ENCODE measurements around the gene AARS2. TPM values are rescaled to one million over a fixed set of nuclear protein-coding genes. Genes with fewer than 3 reads are reported as not detected.

The AARS2 gene
- total and polyA plus RNA-seq, 4 donors: 2.3 to 11.5 (median 5.7) TPM

DNA sequence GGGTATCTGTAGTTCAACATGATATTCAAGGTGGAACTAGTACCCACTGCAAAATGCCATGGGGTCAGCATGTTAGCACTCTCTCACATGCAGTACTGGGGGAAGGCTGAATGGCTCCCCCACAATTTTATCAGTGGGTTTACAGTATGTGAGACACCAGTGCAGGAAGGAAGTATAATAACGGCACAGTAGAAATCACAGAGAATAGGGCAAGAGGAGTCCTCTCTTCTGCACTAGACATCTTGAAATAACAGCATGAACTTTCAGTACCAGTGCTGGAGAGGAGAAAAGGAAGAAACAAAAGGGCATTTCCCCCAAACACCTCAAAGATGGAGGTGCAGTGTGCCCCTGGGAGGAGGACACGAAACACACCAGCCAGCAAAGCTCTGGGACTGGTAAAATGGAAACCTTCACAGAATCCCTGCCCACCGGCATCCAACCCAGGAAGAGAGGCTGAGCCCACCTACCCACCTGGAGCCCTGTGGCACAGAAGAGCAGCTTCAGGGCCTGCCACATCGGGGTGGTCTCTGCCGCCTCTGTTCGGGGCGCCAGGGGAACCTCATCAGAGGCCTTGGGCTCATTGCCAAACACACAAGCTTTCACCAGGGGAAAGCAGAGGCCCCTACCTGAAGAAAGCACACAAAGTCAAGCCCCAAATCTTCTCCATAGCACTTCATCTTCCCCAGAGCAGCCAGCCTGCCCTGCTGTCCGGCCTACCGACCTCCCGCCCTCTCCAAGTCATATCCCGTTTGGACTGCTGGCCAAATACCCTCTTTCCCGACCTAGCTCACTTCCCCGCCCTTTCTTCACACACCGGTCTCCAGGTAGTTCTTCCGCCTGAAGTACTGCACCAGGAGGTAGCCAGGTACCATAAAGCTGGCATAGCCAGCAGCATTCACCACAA lies 57.0 kb downstream of the AARS2 start:
- Histone ChIP-seq H3K36me3 (ENCODE audit: control insufficient read depth in 1 of 2, insufficient read depth in 2 of 2, low read length in 1 of 2) (peaks cover 3 to 7% of the 10 kb centered on the region in 2 donors), H3K27me3 (ENCODE audit: control insufficient read depth in 1 of 2, insufficient read depth in 2 of 2, low read length in 1 of 2) (no peaks in the 10 kb centered on the region), H3K4me3 (ENCODE audit: low read length in 2 of 2) (peak overlapping the region in 1 of 2 donors; percentile 87), H3K4me1 (ENCODE audit: control insufficient read depth in 1 of 2, insufficient read depth in 2 of 2, low read length in 2 of 2) (peaks cover 0 to 2% of the 10 kb centered on the region in 2 donors), H3K9me3 (ENCODE audit: control insufficient read depth, low read length) (no peaks in the 10 kb centered on the region), H3K27ac (ENCODE audit: low read depth in 1 of 2, low read length in 2 of 2) (no peak overlapping the region)
- ATAC-seq (ENCODE audit: low FRiP score): no peak
- intact Hi-C loops (cut with DNase I): loop anchor here in 1 of 2 donors (5.0 kb wide), 2 partner anchors 84 to 159 kb away; no protein-coding TSS in a partner anchor
- peak in 1 of 2 donors; percentile 66 for DNase-seq
- WGBS, 2 donors: 28 to 29% methylated on average over 15 of the region's 15 CpGs

DNA sequence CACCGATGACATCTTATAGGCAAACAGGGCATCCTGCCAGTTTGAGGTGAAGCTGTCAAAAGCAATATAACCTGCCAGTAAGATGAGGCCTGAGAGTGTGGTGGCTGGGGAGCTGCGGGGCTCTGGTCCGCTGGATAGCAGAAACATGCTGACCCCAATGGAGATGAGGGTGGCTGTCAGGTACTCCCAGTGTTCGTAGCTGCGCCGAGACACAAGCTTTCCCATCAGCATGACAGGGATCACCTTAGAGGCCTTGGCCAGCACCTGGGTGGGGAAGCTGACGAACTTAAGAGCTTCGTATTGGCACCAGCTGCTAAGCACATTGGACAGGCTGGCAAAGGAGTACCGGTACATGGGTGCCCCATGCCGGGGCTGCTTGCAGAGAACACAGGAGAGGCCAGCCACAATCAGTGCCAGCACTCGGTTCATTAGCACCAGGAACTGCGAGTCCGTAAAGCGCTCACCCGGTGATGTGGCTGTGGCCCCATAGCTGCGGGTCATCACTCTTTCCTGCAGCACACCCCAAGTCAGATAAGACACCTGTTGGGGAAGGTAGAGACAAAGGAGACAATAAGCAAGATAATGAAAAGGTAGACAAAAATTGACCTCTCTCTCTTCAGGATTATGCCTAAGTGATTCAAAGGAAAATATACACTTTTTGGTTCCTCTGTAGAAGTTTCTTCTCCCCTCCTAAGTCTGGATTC lies 57.9 kb downstream of the AARS2 start:
- no peak for ATAC-seq (ENCODE audit: low FRiP score)
- no peaks in the 10 kb centered on the region for H3K9me3 ChIP-seq (ENCODE audit: control insufficient read depth, low read length)
- H3K4me1 ChIP-seq (ENCODE audit: control insufficient read depth in 1 of 2, insufficient read depth in 2 of 2, low read length in 2 of 2): peaks cover 0 to 2% of the 10 kb centered on the region in 2 donors
- 60% methylated on average over 16 of the region's 16 CpGs for WGBS, 2 donors
- no peak overlapping the region for H3K27ac ChIP-seq (ENCODE audit: low read depth in 1 of 2, low read length in 2 of 2)
- H3K4me3 ChIP-seq (ENCODE audit: low read length in 2 of 2): no peak overlapping the region
- DNase-seq: peak in 1 of 2 donors; percentile 66
- intact Hi-C loops (cut with DNase I): loop anchor here in 1 of 2 donors (5.0 kb wide), 2 partner anchors 83 to 158 kb away; no protein-coding TSS in a partner anchor
- peaks cover 6 to 7% of the 10 kb centered on the region in 2 donors for H3K36me3 ChIP-seq (ENCODE audit: control insufficient read depth in 1 of 2, insufficient read depth in 2 of 2, low read length in 1 of 2)
- H3K27me3 ChIP-seq (ENCODE audit: control insufficient read depth in 1 of 2, insufficient read depth in 2 of 2, low read length in 1 of 2): no peaks in the 10 kb centered on the region

DNA sequence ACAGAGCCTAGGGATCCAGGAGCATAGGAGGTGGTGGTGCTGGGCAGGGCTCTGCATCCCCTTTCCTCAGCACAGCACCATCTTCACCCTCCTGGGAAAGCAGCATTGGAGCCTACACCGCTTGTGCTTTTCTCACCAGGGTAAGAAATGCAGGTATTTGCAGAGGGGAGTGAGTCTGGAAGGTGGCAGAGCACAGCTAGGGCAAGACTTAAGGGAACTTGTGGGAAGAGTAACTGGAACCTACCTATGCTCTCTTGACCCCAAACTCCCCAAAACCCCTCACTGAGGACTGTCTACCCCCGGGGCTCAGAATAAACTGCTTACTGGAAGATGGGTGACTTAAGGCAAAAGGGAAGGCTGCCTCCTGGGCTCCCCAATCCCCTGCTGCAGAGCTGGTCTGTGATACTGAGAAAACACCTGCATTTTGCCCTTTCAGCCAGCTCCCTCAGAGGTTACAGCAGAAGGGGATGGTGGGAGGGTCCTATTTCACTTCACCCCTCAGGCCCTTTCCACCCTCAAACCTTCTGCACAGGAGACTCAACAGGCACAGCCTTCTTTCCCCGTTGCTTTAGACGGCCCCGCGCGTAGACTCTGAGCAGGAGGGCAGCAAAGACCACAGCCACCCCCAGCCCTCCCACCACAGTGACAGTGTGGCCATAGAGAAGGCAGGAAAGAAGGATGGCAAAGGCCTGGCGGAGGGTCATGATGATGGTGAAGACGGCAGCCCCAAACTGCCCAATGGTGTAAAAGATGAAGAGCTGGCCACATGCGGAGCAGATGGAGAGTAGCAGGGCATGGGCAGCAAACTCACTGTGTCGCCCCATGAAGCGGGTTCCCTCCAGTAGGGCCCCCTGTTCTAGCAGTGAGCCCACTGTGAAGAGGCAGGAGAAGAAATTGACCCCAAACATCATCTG lies 58.7 kb downstream of the AARS2 start:
- no peak overlapping the region for H3K27ac ChIP-seq (ENCODE audit: low read depth in 1 of 2, low read length in 2 of 2)
- intact Hi-C loops (cut with DNase I): loop anchor here in 1 of 2 donors (5.0 kb wide), 2 partner anchors 82 to 157 kb away; no protein-coding TSS in a partner anchor
- no peaks in the 10 kb centered on the region for H3K9me3 ChIP-seq (ENCODE audit: control insufficient read depth, low read length)
- 62 to 70% methylated on average over 12 of the region's 12 CpGs for WGBS, 2 donors
- no peak overlapping the region for H3K4me3 ChIP-seq (ENCODE audit: low read length in 2 of 2)
- DNase-seq (peak in 1 of 2 donors; percentile 57), ATAC-seq (ENCODE audit: low FRiP score) (no peak)
- no peaks in the 10 kb centered on the region for H3K27me3 ChIP-seq (ENCODE audit: control insufficient read depth in 1 of 2, insufficient read depth in 2 of 2, low read length in 1 of 2)
- peaks cover 0 to 2% of the 10 kb centered on the region in 2 donors for H3K4me1 ChIP-seq (ENCODE audit: control insufficient read depth in 1 of 2, insufficient read depth in 2 of 2, low read length in 2 of 2)
- H3K36me3 ChIP-seq (ENCODE audit: control insufficient read depth in 1 of 2, insufficient read depth in 2 of 2, low read length in 1 of 2): peaks cover 7 to 9% of the 10 kb centered on the region in 2 donors

DNA sequence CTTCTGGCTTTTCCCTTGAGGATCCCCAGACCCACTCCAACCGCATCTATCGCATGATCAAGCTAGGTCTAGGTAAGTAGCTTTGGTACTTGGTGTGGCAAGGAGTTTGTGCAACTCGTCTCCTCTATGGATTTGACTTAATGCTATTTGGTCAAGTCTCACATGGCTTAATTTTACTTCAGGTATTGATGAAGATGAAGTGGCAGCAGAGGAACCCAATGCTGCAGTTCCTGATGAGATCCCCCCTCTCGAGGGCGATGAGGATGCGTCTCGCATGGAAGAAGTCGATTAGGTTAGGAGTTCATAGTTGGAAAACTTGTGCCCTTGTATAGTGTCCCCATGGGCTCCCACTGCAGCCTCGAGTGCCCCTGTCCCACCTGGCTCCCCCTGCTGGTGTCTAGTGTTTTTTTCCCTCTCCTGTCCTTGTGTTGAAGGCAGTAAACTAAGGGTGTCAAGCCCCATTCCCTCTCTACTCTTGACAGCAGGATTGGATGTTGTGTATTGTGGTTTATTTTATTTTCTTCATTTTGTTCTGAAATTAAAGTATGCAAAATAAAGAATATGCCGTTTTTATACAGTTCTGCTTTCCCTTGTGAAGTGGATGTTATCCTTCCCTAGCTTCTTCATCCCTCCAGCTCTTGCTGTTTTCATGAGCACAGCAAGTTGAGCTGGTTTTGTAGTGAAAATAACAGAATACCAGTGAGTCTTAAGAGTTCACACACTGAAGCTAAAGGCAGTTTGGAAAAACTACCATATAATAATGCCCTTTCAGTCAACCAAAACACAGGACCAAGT lies 59.6 kb downstream of the AARS2 start:
- H3K27me3 ChIP-seq (ENCODE audit: control insufficient read depth in 1 of 2, insufficient read depth in 2 of 2, low read length in 1 of 2): no peaks in the 10 kb centered on the region
- no peak for ATAC-seq (ENCODE audit: low FRiP score)
- peaks cover 0 to 2% of the 10 kb centered on the region in 2 donors for H3K4me1 ChIP-seq (ENCODE audit: control insufficient read depth in 1 of 2, insufficient read depth in 2 of 2, low read length in 2 of 2)
- H3K27ac ChIP-seq (ENCODE audit: low read depth in 1 of 2, low read length in 2 of 2): no peak overlapping the region
- peaks cover 7 to 9% of the 10 kb centered on the region in 2 donors for H3K36me3 ChIP-seq (ENCODE audit: control insufficient read depth in 1 of 2, insufficient read depth in 2 of 2, low read length in 1 of 2)
- no peaks in the 10 kb centered on the region for H3K9me3 ChIP-seq (ENCODE audit: control insufficient read depth, low read length)
- intact Hi-C loops (cut with DNase I): no loop called here
- peak in 1 of 2 donors; percentile 48 for DNase-seq
- WGBS, 2 donors: 65 to 68% methylated on average over 10 of the region's 10 CpGs
- no peak overlapping the region for H3K4me3 ChIP-seq (ENCODE audit: low read length in 2 of 2)

DNA sequence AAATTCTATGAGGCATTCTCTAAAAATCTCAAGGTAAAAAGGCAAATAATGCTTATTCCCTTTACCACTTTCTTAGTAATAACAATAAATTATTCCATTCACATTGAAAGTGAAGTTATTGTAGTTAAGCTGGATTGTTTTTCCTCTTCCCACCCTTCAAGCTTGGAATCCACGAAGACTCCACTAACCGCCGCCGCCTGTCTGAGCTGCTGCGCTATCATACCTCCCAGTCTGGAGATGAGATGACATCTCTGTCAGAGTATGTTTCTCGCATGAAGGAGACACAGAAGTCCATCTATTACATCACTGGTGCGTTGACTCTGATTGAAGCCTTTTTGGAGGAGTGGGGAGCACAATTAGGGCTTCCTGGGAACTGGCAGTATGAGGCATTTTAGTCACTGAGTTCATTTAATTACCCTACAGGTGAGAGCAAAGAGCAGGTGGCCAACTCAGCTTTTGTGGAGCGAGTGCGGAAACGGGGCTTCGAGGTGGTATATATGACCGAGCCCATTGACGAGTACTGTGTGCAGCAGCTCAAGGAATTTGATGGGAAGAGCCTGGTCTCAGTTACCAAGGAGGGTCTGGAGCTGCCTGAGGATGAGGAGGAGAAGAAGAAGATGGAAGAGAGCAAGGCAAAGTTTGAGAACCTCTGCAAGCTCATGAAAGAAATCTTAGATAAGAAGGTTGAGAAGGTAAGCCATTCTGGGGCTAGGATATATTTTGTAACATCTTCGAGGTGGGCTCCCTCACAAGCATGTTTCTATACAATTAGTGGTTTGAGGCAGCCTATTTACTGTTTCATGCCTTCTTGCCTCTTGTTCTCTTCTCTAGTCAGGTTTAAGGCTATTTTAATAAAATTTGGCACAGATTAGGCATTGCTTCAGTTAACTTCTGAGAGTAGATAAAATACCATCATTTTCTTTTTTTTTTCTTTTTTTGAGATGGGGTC lies 61.3 kb downstream of the AARS2 start:
- Histone ChIP-seq H3K9me3 (ENCODE audit: control insufficient read depth, low read length) (no peaks in the 10 kb centered on the region), H3K27me3 (ENCODE audit: control insufficient read depth in 1 of 2, insufficient read depth in 2 of 2, low read length in 1 of 2) (no peaks in the 10 kb centered on the region), H3K4me3 (ENCODE audit: low read length in 2 of 2) (no peak overlapping the region), H3K36me3 (ENCODE audit: control insufficient read depth in 1 of 2, insufficient read depth in 2 of 2, low read length in 1 of 2) (peaks cover 7 to 9% of the 10 kb centered on the region in 2 donors), H3K27ac (ENCODE audit: low read depth in 1 of 2, low read length in 2 of 2) (no peak overlapping the region), H3K4me1 (ENCODE audit: control insufficient read depth in 1 of 2, insufficient read depth in 2 of 2, low read length in 2 of 2) (peaks cover 0 to 2% of the 10 kb centered on the region in 2 donors)
- intact Hi-C loops (cut with DNase I): no loop called here
- 88 to 90% methylated on average over 14 of the region's 14 CpGs for WGBS, 2 donors
- DNase-seq (peak in 1 of 2 donors; percentile 51), ATAC-seq (ENCODE audit: low FRiP score) (no peak)

DNA sequence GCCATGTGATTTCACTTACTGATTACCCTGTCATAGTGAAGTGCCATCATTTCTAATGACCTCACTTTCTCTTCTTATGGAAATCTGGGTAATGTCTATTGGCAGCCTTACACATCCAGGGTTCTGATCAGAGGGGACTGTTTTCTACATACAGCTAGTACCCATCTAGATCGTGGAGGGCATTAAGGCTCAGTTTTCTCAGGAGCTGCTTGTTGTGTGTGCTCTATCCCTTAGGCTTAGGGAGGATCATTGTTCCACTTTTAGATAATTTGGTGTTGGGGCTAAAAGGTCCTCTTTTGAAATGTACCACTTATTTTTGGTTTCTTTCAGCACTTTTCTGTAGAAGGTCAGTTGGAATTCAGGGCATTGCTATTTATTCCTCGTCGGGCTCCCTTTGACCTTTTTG lies 62.4 kb downstream of the AARS2 start:
- Histone ChIP-seq H3K36me3 (ENCODE audit: control insufficient read depth in 1 of 2, insufficient read depth in 2 of 2, low read length in 1 of 2) (peaks cover 7 to 9% of the 10 kb centered on the region in 2 donors), H3K9me3 (ENCODE audit: control insufficient read depth, low read length) (no peaks in the 10 kb centered on the region), H3K27ac (ENCODE audit: low read depth in 1 of 2, low read length in 2 of 2) (no peak overlapping the region), H3K27me3 (ENCODE audit: control insufficient read depth in 1 of 2, insufficient read depth in 2 of 2, low read length in 1 of 2) (no peaks in the 10 kb centered on the region), H3K4me3 (ENCODE audit: low read length in 2 of 2) (no peak overlapping the region), H3K4me1 (ENCODE audit: control insufficient read depth in 1 of 2, insufficient read depth in 2 of 2, low read length in 2 of 2) (no peaks in the 10 kb centered on the region)
- WGBS, 2 donors: 68 to 69% methylated on average over 3 of the region's 3 CpGs
- ATAC-seq (ENCODE audit: low FRiP score) (no peak), DNase-seq (no peak)
- intact Hi-C loops (cut with DNase I): no loop called here

DNA sequence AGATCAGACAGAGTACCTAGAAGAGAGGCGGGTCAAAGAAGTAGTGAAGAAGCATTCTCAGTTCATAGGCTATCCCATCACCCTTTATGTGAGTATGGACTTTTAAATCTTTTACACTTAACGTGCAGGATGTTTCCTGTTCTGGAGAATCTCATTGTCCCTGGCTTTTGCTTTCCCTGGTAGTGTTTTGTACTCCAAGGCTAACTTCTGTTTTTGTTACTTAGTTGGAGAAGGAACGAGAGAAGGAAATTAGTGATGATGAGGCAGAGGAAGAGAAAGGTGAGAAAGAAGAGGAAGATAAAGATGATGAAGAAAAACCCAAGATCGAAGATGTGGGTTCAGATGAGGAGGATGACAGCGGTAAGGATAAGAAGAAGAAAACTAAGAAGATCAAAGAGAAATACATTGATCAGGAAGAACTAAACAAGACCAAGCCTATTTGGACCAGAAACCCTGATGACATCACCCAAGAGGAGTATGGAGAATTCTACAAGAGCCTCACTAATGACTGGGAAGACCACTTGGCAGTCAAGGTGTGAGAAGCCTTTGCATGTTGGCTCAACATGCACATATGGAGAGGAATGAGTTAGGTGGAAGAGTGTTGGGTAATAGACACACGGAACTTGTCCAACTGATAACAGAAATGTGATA lies 63.0 kb downstream of the AARS2 start:
- no peak for DNase-seq
- no peaks in the 10 kb centered on the region for H3K4me1 ChIP-seq (ENCODE audit: control insufficient read depth in 1 of 2, insufficient read depth in 2 of 2, low read length in 2 of 2)
- 50 to 60% methylated on average over 5 to 6 of the region's 6 CpGs for WGBS, 2 donors
- no peak overlapping the region for H3K4me3 ChIP-seq (ENCODE audit: low read length in 2 of 2)
- intact Hi-C loops (cut with DNase I): no loop called here
- H3K27me3 ChIP-seq (ENCODE audit: control insufficient read depth in 1 of 2, insufficient read depth in 2 of 2, low read length in 1 of 2): no peaks in the 10 kb centered on the region
- no peak for ATAC-seq (ENCODE audit: low FRiP score)
- no peak overlapping the region for H3K27ac ChIP-seq (ENCODE audit: low read depth in 1 of 2, low read length in 2 of 2)
- no peaks in the 10 kb centered on the region for H3K9me3 ChIP-seq (ENCODE audit: control insufficient read depth, low read length)
- peaks cover 7 to 9% of the 10 kb centered on the region in 2 donors for H3K36me3 ChIP-seq (ENCODE audit: control insufficient read depth in 1 of 2, insufficient read depth in 2 of 2, low read length in 1 of 2)
